Right lobe of liver (tissue), 4 donors: ENCODE data around the gene FIZ1.

Source experiments
- POLR2A ChIP-seq: fragments of 450-650 bp; IDR thresholded peaks from one replicate; pipeline ENCODE4 v1.6.1; 2017; ENCODE audit warnings: antibody characterized with exemption, mild to moderate bottlenecking
- TF ChIP-seq, protein P1 (sequence below), 4 donors: fragments of 200-600 bp in 3 of 4; fragments of 450-650 bp in 1 of 4; IDR thresholded peaks; one replicate each; pipeline versions ENCODE4 v1.5.1 to v1.8.0; 2016 to 2022; ENCODE audit warnings: antibody characterized with exemption in 4 of 4, mild to moderate bottlenecking in 2 of 4
- donor health status: DM: no; HTN: no; CAD: no.
- donor health status: DM: no; HTN: no; CAD: no.
- donor health status: DM: no; HTN: yes; CAD: no.

DNA sequence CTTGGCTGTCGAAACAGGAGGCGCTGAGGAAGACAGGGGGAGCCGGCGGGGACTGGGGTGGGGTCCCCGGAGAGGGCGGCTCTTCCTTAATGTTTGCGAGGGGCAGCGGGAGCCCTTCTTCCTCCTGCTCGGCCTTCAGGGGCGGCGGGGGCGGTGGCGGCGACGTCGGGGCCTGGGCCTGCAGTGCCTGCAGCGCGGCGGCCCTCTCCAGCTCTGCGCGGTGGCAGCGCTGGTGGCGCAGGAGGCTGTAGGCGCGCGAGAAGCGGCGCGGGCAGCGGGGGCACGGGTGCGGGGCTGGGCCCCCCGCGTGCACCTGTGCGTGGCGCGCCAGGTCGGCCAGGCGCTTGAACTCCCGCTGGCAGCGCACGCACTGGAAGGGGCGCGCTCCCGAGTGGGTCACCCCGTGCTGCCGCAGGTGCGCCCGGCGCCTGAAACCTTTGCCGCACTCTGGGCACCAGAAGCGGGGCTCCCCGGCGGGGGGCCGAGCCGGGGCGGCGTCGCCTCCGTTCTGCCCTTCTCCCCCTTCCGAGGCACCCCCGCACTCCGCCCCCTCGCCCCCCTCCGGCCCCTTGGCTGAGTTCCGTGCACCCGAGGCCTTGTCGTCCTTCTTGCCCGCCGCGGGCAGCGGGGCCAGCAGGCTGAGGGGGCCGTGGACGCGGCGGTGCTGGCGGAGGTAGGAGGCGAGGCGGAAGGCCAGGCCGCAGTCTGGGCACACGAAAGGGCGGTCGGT lies 21.1 kb downstream of the FIZ1 start:
- no peak for TF ChIP-seq POLR2A
- TF ChIP-seq, protein P1, sequence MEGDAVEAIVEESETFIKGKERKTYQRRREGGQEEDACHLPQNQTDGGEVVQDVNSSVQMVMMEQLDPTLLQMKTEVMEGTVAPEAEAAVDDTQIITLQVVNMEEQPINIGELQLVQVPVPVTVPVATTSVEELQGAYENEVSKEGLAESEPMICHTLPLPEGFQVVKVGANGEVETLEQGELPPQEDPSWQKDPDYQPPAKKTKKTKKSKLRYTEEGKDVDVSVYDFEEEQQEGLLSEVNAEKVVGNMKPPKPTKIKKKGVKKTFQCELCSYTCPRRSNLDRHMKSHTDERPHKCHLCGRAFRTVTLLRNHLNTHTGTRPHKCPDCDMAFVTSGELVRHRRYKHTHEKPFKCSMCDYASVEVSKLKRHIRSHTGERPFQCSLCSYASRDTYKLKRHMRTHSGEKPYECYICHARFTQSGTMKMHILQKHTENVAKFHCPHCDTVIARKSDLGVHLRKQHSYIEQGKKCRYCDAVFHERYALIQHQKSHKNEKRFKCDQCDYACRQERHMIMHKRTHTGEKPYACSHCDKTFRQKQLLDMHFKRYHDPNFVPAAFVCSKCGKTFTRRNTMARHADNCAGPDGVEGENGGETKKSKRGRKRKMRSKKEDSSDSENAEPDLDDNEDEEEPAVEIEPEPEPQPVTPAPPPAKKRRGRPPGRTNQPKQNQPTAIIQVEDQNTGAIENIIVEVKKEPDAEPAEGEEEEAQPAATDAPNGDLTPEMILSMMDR (IDR thresholded peaks at IDR 0.05), result no peak
